ENCODE results near the gene LRRC36.
A peak's percentile ranks its signal among the peaks of the same experiment; 100 is the strongest.

DNA sequence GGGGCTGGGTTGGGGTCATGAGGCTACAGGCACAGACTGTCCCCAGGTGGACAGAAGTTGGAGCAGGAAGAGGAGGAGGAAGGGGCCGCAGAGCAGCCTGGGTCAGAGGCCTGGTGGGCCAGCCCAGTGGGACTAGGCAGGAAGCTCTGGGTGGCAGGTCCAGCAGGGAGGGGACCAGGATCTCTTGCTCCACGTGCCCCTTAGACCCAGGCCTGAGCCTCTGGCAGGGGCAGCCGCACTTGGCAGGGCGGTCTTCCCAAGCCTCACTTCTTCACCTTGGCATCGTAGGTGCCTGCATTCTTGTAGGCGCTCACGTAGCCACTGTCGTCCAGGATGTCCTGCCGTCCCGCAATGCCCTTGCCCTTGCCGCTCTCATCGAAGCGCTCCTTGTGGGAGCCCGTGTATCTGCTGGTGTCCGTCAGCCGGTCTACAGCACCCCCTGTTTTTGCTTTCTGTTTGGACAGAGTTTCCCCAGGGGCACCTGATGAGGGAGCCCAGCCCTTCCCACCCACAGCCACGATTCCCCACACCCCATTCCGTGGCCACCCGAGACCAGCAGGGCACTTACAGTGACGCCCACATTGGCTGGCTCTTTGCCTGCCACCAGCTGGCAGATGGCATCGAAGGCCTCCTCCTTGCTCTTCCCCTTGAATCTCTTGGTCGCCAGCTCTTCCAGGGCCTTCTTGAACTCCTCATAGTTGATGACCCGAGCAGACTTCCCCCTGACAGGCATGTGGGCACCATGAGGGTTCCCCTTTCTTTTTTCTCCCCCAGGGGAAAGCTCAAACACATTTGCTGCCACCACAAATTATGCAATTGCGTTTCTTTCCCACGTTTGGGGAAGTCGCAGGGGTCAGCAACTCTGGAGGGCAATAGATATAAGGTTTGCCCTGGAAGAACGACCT is 63.5 kb downstream of the LRRC36 start:
- TF ChIP-seq, protein P1, sequence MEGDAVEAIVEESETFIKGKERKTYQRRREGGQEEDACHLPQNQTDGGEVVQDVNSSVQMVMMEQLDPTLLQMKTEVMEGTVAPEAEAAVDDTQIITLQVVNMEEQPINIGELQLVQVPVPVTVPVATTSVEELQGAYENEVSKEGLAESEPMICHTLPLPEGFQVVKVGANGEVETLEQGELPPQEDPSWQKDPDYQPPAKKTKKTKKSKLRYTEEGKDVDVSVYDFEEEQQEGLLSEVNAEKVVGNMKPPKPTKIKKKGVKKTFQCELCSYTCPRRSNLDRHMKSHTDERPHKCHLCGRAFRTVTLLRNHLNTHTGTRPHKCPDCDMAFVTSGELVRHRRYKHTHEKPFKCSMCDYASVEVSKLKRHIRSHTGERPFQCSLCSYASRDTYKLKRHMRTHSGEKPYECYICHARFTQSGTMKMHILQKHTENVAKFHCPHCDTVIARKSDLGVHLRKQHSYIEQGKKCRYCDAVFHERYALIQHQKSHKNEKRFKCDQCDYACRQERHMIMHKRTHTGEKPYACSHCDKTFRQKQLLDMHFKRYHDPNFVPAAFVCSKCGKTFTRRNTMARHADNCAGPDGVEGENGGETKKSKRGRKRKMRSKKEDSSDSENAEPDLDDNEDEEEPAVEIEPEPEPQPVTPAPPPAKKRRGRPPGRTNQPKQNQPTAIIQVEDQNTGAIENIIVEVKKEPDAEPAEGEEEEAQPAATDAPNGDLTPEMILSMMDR (IDR thresholded peaks at IDR 0.05 in 8 of 11, conservative IDR thresholded peaks at IDR 0.05 in 3 of 11): no peak
- peak in 1 of 3 donors; percentile 36 for TF ChIP-seq POLR2AphosphoS5 (IDR thresholded peaks at IDR 0.05)
- TF ChIP-seq POLR2A (IDR thresholded peaks at IDR 0.05): no peak
